ENCODE results near the gene SAMD4A. TPM values are rescaled to one million over a fixed set of nuclear protein-coding genes. Genes with fewer than 3 reads are reported as not detected.

SAMD4A gene
- total and polyA plus RNA-seq, 2 donors (not counting 1 experiment from before 2014, with no cell fraction given), result 9.3 to 39.8 TPM

DNA sequence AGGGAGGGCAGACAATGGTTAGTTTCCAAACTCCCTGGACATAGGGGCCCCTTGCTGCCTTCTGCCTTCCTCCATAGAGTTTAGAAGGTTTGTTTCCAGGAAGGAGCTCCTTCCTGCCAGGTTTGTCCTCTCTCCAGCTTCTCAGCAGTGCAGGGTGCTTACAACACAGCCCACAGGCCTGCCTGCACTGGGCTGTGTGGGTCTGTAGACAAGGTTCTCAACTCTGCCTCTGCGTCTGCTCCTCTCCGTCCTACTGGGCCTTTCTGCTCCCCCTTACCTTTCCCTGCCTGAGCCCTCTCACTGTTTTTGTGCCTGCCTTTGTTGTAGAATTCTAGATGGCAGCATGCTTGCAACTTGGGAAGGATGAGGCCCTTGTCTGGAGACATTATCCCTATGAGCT, 124.0 kb downstream of the SAMD4A start:
- DNase-seq (ENCODE audit: low read depth in 2 of 2), result no peak
- no peak overlapping the region for H2AFZ ChIP-seq (ENCODE audit: low read length)
- TF ChIP-seq, protein P1, sequence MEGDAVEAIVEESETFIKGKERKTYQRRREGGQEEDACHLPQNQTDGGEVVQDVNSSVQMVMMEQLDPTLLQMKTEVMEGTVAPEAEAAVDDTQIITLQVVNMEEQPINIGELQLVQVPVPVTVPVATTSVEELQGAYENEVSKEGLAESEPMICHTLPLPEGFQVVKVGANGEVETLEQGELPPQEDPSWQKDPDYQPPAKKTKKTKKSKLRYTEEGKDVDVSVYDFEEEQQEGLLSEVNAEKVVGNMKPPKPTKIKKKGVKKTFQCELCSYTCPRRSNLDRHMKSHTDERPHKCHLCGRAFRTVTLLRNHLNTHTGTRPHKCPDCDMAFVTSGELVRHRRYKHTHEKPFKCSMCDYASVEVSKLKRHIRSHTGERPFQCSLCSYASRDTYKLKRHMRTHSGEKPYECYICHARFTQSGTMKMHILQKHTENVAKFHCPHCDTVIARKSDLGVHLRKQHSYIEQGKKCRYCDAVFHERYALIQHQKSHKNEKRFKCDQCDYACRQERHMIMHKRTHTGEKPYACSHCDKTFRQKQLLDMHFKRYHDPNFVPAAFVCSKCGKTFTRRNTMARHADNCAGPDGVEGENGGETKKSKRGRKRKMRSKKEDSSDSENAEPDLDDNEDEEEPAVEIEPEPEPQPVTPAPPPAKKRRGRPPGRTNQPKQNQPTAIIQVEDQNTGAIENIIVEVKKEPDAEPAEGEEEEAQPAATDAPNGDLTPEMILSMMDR (conservative IDR thresholded peaks at IDR 0.05 in 1 of 2, IDR thresholded peaks at IDR 0.05 in 1 of 2; ENCODE audit: low read depth in 1 of 2, low read length in 2 of 2), result no peak
- no peak for TF ChIP-seq EZH2 (IDR thresholded peaks at IDR 0.05; ENCODE audit: low read length, missing control alignments)
- H4K20me1 ChIP-seq (ENCODE audit: control insufficient read depth, extremely low read depth, insufficient read depth, low read length), result no peaks in the 10 kb centered on the region
- H3K4me3 ChIP-seq (replicated peaks in 1 of 4; ENCODE audit: control extremely low read depth in 1 of 4, insufficient read depth in 1 of 4, low read depth in 3 of 4, low read length in 4 of 4), result no peak overlapping the region
- no peaks in the 10 kb centered on the region for H3K9me3 ChIP-seq (ENCODE audit: control insufficient read depth, insufficient read depth, low read depth, low read length)
- H3K36me3 ChIP-seq (ENCODE audit: control insufficient read depth, insufficient read depth, low read length), result no peaks in the 10 kb centered on the region
- H3K27ac ChIP-seq (ENCODE audit: insufficient read depth, low read length), result no peak overlapping the region
- H3K27me3 ChIP-seq (ENCODE audit: control insufficient read depth, insufficient read depth, low read length), result no peaks in the 10 kb centered on the region
- H3K79me2 ChIP-seq (ENCODE audit: control insufficient read depth, insufficient read depth, low read length), result peaks cover 75% of the 10 kb centered on the region
- no peak overlapping the region for H3K9ac ChIP-seq (ENCODE audit: insufficient read depth, low read length)
- peaks cover 20% of the 10 kb centered on the region for H3K4me1 ChIP-seq (ENCODE audit: control insufficient read depth, extremely low read depth, insufficient read depth, low read length)
- H3K4me2 ChIP-seq (ENCODE audit: extremely low read depth, insufficient read depth, low read length), result no peak overlapping the region

DNA sequence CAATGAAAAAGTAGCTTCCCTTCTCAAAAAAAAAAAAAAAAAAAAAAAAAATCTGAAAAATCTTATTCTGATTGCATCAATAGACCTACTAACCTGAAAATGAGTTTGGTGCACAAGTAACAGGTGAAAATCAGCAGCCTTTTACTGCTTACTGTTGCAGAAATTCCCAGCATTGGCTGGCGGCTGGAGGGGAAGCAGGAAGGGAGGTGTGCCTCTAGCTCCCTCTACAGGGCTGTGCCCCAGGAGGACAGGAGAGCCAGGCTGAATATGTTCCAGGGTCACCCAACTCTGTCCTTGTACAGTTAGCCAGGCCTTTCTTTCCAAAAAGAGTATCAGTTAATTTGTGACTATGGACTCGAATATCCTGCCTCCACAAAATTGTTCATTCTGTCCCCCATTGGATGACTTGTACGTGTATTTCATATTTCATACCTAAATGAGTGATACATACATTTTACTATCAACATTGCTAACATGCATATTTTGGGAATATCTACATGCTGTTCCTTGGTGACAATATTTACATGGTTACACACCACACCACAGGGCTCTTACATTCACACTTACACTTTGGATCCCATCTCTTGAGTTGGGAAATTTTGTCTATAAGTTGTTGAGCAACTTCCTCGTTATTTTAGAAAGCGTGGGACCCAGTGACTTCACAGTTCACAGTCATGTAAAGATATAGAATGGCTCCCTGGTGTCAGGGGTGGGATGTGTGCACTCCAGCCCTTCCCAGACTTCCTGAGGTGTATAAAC, 124.8 kb downstream of the SAMD4A start:
- Histone ChIP-seq H3K36me3 (ENCODE audit: control insufficient read depth, insufficient read depth, low read length) (no peaks in the 10 kb centered on the region), H3K4me3 (replicated peaks in 1 of 4; ENCODE audit: control extremely low read depth in 1 of 4, insufficient read depth in 1 of 4, low read depth in 3 of 4, low read length in 4 of 4) (no peak overlapping the region), H2AFZ (ENCODE audit: low read length) (no peak overlapping the region), H3K27ac (ENCODE audit: insufficient read depth, low read length) (no peak overlapping the region), H3K9ac (ENCODE audit: insufficient read depth, low read length) (no peak overlapping the region), H3K9me3 (ENCODE audit: control insufficient read depth, insufficient read depth, low read depth, low read length) (no peaks in the 10 kb centered on the region), H3K4me2 (ENCODE audit: extremely low read depth, insufficient read depth, low read length) (no peak overlapping the region), H3K79me2 (ENCODE audit: control insufficient read depth, insufficient read depth, low read length) (peaks cover 76% of the 10 kb centered on the region), H3K4me1 (ENCODE audit: control insufficient read depth, extremely low read depth, insufficient read depth, low read length) (peaks cover 15% of the 10 kb centered on the region), H4K20me1 (ENCODE audit: control insufficient read depth, extremely low read depth, insufficient read depth, low read length) (no peaks in the 10 kb centered on the region), H3K27me3 (ENCODE audit: control insufficient read depth, insufficient read depth, low read length) (no peaks in the 10 kb centered on the region)
- TF ChIP-seq, protein P1 (conservative IDR thresholded peaks at IDR 0.05 in 1 of 2, IDR thresholded peaks at IDR 0.05 in 1 of 2; ENCODE audit: low read depth in 1 of 2, low read length in 2 of 2), result peak; percentile 95 to 96
- TF ChIP-seq EZH2 (IDR thresholded peaks at IDR 0.05; ENCODE audit: low read length, missing control alignments), result no peak
- peak; percentile 58 to 78 for DNase-seq (ENCODE audit: low read depth in 2 of 2)

DNA sequence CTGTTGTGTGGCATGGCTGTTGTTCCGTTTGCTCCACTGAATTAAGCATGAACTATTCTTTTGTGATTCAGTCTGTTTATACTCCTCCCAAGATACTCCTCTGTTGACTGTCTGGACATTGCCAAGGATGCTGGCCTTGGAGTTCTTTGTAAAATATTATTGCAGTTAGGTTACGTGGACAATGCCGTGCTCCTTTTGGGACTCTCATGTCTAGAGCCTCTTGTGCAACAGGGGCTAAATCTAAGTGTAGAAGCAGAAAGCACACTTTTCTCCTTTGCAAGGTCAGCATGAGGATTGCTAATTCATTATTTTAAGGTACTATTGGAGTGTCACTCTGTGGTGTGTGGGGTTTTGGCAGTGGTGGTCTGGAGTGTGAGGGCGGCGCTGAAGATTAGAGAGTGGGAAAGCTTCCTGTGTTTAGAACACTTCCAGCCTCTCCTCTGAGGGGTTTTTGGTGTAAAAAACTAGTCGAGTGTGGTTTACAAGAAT, 125.4 kb downstream of the SAMD4A start:
- TF ChIP-seq, protein P1 (conservative IDR thresholded peaks at IDR 0.05 in 1 of 2, IDR thresholded peaks at IDR 0.05 in 1 of 2; ENCODE audit: low read depth in 1 of 2, low read length in 2 of 2), result no peak
- no peak for TF ChIP-seq EZH2 (IDR thresholded peaks at IDR 0.05; ENCODE audit: low read length, missing control alignments)
- Histone ChIP-seq H3K4me3 (replicated peaks in 1 of 4; ENCODE audit: control extremely low read depth in 1 of 4, insufficient read depth in 1 of 4, low read depth in 3 of 4, low read length in 4 of 4) (no peak overlapping the region), H3K27me3 (ENCODE audit: control insufficient read depth, insufficient read depth, low read length) (no peaks in the 10 kb centered on the region), H4K20me1 (ENCODE audit: control insufficient read depth, extremely low read depth, insufficient read depth, low read length) (no peaks in the 10 kb centered on the region), H3K4me2 (ENCODE audit: extremely low read depth, insufficient read depth, low read length) (no peak overlapping the region), H3K4me1 (ENCODE audit: control insufficient read depth, extremely low read depth, insufficient read depth, low read length) (peaks cover 9% of the 10 kb centered on the region), H3K27ac (ENCODE audit: insufficient read depth, low read length) (no peak overlapping the region), H2AFZ (ENCODE audit: low read length) (no peak overlapping the region), H3K9me3 (ENCODE audit: control insufficient read depth, insufficient read depth, low read depth, low read length) (no peaks in the 10 kb centered on the region), H3K79me2 (ENCODE audit: control insufficient read depth, insufficient read depth, low read length) (peaks cover 75% of the 10 kb centered on the region), H3K9ac (ENCODE audit: insufficient read depth, low read length) (no peak overlapping the region), H3K36me3 (ENCODE audit: control insufficient read depth, insufficient read depth, low read length) (no peaks in the 10 kb centered on the region)
- peak in 1 of 2 donors; percentile 55 for DNase-seq (ENCODE audit: low read depth in 2 of 2)

Measured in fibroblast of lung (primary cell).